ENCODE measurements around the gene AIPL1. TPM values are rescaled to one million over a fixed set of nuclear protein-coding genes. Genes with fewer than 3 reads are reported as not detected.

AIPL1 gene
- total RNA-seq, 4 donors from 2014 or later = not detected

DNA sequence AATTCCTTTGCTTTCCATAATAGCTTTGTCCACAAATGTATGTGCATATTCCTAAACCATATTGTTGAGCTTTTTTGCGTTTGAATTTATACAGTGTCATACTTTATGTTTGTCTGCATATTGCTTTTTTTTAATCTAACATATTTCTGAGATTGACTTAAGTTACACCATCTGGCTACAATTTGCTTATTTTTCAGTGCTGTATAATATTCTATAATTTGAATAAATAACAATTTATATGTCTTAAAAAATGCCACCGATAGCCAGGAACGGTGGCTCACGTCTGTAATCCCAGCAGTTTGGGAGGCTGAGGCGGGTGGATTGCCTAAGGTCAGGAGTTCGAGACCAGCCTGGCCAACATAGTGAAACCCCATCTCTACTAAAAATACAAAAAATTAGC is 7.9 kb upstream of the AIPL1 start:
- Histone ChIP-seq H3K4me1 (peaks cover 15% of the 10 kb centered on the region), H3K36me3 (no peaks in the 10 kb centered on the region), H3K4me3 (no peak overlapping the region), H3K27me3 (peaks cover 12% of the 10 kb centered on the region), H3K27ac (no peak overlapping the region), H3K9me3 (no peaks in the 10 kb centered on the region)
- no peak for DNase-seq (ENCODE audit: low spot score in 2 of 2)
- no peak for TF ChIP-seq EP300 (IDR thresholded peaks at IDR 0.05)
- no peak for TF ChIP-seq POLR2A (IDR thresholded peaks at IDR 0.05)
- TF ChIP-seq POLR2AphosphoS5 (IDR thresholded peaks at IDR 0.05) = no peak
- TF ChIP-seq, protein P1, sequence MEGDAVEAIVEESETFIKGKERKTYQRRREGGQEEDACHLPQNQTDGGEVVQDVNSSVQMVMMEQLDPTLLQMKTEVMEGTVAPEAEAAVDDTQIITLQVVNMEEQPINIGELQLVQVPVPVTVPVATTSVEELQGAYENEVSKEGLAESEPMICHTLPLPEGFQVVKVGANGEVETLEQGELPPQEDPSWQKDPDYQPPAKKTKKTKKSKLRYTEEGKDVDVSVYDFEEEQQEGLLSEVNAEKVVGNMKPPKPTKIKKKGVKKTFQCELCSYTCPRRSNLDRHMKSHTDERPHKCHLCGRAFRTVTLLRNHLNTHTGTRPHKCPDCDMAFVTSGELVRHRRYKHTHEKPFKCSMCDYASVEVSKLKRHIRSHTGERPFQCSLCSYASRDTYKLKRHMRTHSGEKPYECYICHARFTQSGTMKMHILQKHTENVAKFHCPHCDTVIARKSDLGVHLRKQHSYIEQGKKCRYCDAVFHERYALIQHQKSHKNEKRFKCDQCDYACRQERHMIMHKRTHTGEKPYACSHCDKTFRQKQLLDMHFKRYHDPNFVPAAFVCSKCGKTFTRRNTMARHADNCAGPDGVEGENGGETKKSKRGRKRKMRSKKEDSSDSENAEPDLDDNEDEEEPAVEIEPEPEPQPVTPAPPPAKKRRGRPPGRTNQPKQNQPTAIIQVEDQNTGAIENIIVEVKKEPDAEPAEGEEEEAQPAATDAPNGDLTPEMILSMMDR (IDR thresholded peaks at IDR 0.05) = no peak
- WGBS = 79% methylated on average over 6 of the region's 6 CpGs

GRCh38 chr17:6439951-6440350 is 5.0 kb upstream of the AIPL1 start:
- Histone ChIP-seq H3K4me3 (no peak overlapping the region), H3K27me3 (peaks cover 17% of the 10 kb centered on the region), H3K36me3 (no peaks in the 10 kb centered on the region), H3K27ac (no peak overlapping the region), H3K9me3 (no peaks in the 10 kb centered on the region), H3K4me1 (peaks cover 15% of the 10 kb centered on the region)
- no peak for DNase-seq (ENCODE audit: low spot score in 2 of 2)
- TF ChIP-seq EP300 (IDR thresholded peaks at IDR 0.05) (no peak), POLR2AphosphoS5 (IDR thresholded peaks at IDR 0.05) (no peak), POLR2A (IDR thresholded peaks at IDR 0.05) (no peak)
- TF ChIP-seq, protein P1 (IDR thresholded peaks at IDR 0.05) = no peak
- WGBS = 70% methylated on average over 4 of the region's 4 CpGs

DNA sequence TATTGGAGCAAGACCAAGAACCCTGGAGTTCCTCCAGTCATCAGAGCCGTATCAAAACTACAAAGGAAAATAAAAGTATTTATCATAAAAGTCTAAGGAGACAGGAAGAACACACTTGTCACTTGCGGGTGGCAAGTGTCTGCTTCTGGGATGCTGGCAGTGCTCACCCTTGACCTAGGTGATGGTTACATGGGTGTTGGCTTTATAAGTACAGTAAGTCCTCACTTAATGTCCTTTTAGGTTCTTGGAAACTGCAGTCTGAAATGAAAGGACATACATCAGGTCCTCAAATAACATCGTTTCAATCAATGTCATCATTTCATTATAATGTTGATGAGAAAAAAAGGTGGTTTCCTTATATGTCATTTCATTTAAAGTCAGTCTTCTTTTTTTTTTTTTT is 3.0 kb upstream of the AIPL1 start:
- Histone ChIP-seq H3K4me1 (no peaks in the 10 kb centered on the region), H3K4me3 (no peak overlapping the region), H3K27me3 (peaks cover 17% of the 10 kb centered on the region), H3K9me3 (no peaks in the 10 kb centered on the region), H3K27ac (no peak overlapping the region), H3K36me3 (no peaks in the 10 kb centered on the region)
- no peak for TF ChIP-seq EP300 (IDR thresholded peaks at IDR 0.05)
- TF ChIP-seq POLR2A (IDR thresholded peaks at IDR 0.05) = no peak
- no peak for TF ChIP-seq POLR2AphosphoS5 (IDR thresholded peaks at IDR 0.05)
- TF ChIP-seq, protein P1 (IDR thresholded peaks at IDR 0.05) = no peak
- 55% methylated on average over 3 of the region's 3 CpGs for WGBS
- DNase-seq (ENCODE audit: low spot score in 2 of 2) = no peak

GRCh38 chr17:6437466-6437865 is 2.5 kb upstream of the AIPL1 start:
- 36% methylated on average over 4 of the region's 4 CpGs for WGBS
- Histone ChIP-seq H3K27me3 (peaks cover 17% of the 10 kb centered on the region), H3K36me3 (no peaks in the 10 kb centered on the region), H3K4me1 (no peaks in the 10 kb centered on the region), H3K4me3 (no peak overlapping the region), H3K9me3 (no peaks in the 10 kb centered on the region), H3K27ac (no peak overlapping the region)
- DNase-seq (ENCODE audit: low spot score in 2 of 2) = no peak
- TF ChIP-seq, protein P1 (IDR thresholded peaks at IDR 0.05) = no peak

GRCh38 chr17:6435968-6436367 is 1.0 kb upstream of the AIPL1 start:
- no peak overlapping the region for H3K27ac ChIP-seq
- 16% methylated on average over 9 of the region's 9 CpGs for WGBS
- H3K4me3 ChIP-seq = no peak overlapping the region
- peaks cover 19% of the 10 kb centered on the region for H3K27me3 ChIP-seq
- TF ChIP-seq, protein P1 (IDR thresholded peaks at IDR 0.05) = peak; percentile 64 to 79
- TF ChIP-seq POLR2AphosphoS5 (IDR thresholded peaks at IDR 0.05) = no peak
- TF ChIP-seq EP300 (IDR thresholded peaks at IDR 0.05) = no peak
- no peak for DNase-seq (ENCODE audit: low spot score in 2 of 2)
- no peaks in the 10 kb centered on the region for H3K36me3 ChIP-seq
- H3K4me1 ChIP-seq = no peaks in the 10 kb centered on the region
- H3K9me3 ChIP-seq = no peaks in the 10 kb centered on the region
